Raji (cell line): ENCODE data around the gene SLC17A1.

Experiments
- POLR2A ChIP-seq: IDR thresholded peaks from 2 replicates; pipeline ENCODE4 v1.6.1; 2011; ENCODE audit warnings: low read depth, low read length, control low read depth; ENCODE audit not compliant: insufficient read depth

The SLC17A1 gene

GRCh38 chr6:25844518-25844917 lies 12.7 kb upstream of the SLC17A1 start:
- no peak for TF ChIP-seq POLR2A

- no peak for TF ChIP-seq POLR2A
These were observed 10.7 kb upstream of the SLC17A1 start for GRCh38 chr6:25842526-25842925.

- TF ChIP-seq POLR2A: no peak
These were observed 3.8 kb upstream of the SLC17A1 start for GRCh38 chr6:25835442-25836283.

- TF ChIP-seq POLR2A: no peak
These were observed 3.1 kb upstream of the SLC17A1 start for GRCh38 chr6:25834950-25835349.

- TF ChIP-seq POLR2A: no peak
These were observed 1.3 kb upstream of the SLC17A1 start for GRCh38 chr6:25833136-25833535.

- TF ChIP-seq POLR2A: no peak
These were observed 818 bp upstream of the SLC17A1 start for GRCh38 chr6:25832670-25833069.

- TF ChIP-seq POLR2A: no peak
These were observed 433 bp upstream of the SLC17A1 start for GRCh38 chr6:25832307-25832662.

- TF ChIP-seq POLR2A: no peak
These were observed 1.4 kb downstream of the SLC17A1 start for GRCh38 chr6:25830458-25830857.

- no peak for TF ChIP-seq POLR2A
These were observed 2.5 kb downstream of the SLC17A1 start for GRCh38 chr6:25829375-25829774.

GRCh38 chr6:25821341-25821740 lies 10.5 kb downstream of the SLC17A1 start:
- TF ChIP-seq POLR2A: no peak

GRCh38 chr6:25816252-25816651 lies 15.6 kb downstream of the SLC17A1 start:
- no peak for TF ChIP-seq POLR2A

GRCh38 chr6:25815194-25815593 lies 16.7 kb downstream of the SLC17A1 start:
- no peak for TF ChIP-seq POLR2A

GRCh38 chr6:25804804-25805203 lies 27.0 kb downstream of the SLC17A1 start:
- no peak for TF ChIP-seq POLR2A

GRCh38 chr6:25801436-25801835 lies 30.4 kb downstream of the SLC17A1 start:
- no peak for TF ChIP-seq POLR2A

GRCh38 chr6:25794784-25795183 lies 37.1 kb downstream of the SLC17A1 start:
- TF ChIP-seq POLR2A: no peak

GRCh38 chr6:25793970-25794369 lies 37.9 kb downstream of the SLC17A1 start:
- no peak for TF ChIP-seq POLR2A

- no peak for TF ChIP-seq POLR2A
These were observed 39.8 kb downstream of the SLC17A1 start for GRCh38 chr6:25792016-25792415.
